ENCODE measurements around the gene C9orf40. TPM values are rescaled to one million over a fixed set of nuclear protein-coding genes. Genes with fewer than 3 reads are reported as not detected.

The C9orf40 gene
- total RNA-seq, 1 experiment from 2014 or later, result 10.3 TPM

DNA sequence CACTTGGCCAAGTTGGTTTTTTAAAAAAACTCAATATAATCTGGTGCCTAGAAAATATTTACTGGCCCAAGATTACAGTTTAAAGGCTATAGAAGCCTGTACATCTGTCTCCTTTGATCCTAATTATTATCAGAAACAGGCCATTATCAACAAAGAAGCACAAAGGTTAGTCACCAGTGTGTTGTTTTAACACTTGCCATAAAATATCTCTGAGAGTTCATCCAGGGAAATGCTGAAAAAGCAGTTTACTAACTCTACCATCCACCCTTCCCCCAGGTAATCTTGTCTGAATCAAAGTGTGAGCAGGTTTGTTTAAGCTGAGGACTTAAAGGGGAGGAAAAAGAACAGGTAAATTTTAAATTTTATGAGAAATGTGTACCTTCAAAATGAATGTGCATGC lies 51.7 kb downstream of the C9orf40 start:
- H2BK12ac ChIP-seq (ENCODE audit: insufficient read length, low read depth, low read length), result no peak overlapping the region
- Mint-ChIP-seq H3K9me3 (no peaks in the 10 kb centered on the region), H3K4me1 (no peaks in the 10 kb centered on the region), H3K4me3 (no peak overlapping the region), H3K27me3 (ENCODE audit: low read depth) (no peaks in the 10 kb centered on the region), H3K36me3 (ENCODE audit: insufficient read depth in 1 of 3, low read depth in 3 of 3) (no peaks in the 10 kb centered on the region), H3K27ac (no peak overlapping the region)
- H4K91ac ChIP-seq (ENCODE audit: insufficient read length, low read depth, low read length), result no peak overlapping the region
- H4K5ac ChIP-seq (ENCODE audit: insufficient read length, low read depth, low read length), result no peak overlapping the region
- no peak overlapping the region for H2AFZ ChIP-seq (ENCODE audit: low read length)
- H4K20me1 ChIP-seq (ENCODE audit: control insufficient read depth, insufficient read depth, insufficient read length), result no peaks in the 10 kb centered on the region
- DNase-seq, result no peak
- no peak overlapping the region for H3K56ac ChIP-seq (ENCODE audit: insufficient read length, low read depth, low read length)
- H3K27ac ChIP-seq (ENCODE audit: insufficient read length, low read depth, low read length), result no peak overlapping the region
- H3K23ac ChIP-seq (ENCODE audit: insufficient read length, low read depth, low read length), result no peak overlapping the region
- no peaks in the 10 kb centered on the region for H3K4me1 ChIP-seq (ENCODE audit: insufficient read depth, low read length)
- TF ChIP-seq, protein P1, sequence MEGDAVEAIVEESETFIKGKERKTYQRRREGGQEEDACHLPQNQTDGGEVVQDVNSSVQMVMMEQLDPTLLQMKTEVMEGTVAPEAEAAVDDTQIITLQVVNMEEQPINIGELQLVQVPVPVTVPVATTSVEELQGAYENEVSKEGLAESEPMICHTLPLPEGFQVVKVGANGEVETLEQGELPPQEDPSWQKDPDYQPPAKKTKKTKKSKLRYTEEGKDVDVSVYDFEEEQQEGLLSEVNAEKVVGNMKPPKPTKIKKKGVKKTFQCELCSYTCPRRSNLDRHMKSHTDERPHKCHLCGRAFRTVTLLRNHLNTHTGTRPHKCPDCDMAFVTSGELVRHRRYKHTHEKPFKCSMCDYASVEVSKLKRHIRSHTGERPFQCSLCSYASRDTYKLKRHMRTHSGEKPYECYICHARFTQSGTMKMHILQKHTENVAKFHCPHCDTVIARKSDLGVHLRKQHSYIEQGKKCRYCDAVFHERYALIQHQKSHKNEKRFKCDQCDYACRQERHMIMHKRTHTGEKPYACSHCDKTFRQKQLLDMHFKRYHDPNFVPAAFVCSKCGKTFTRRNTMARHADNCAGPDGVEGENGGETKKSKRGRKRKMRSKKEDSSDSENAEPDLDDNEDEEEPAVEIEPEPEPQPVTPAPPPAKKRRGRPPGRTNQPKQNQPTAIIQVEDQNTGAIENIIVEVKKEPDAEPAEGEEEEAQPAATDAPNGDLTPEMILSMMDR (conservative IDR thresholded peaks at IDR 0.05), result no peak
- no peak overlapping the region for H2BK20ac ChIP-seq (ENCODE audit: low read depth, low read length, poor library complexity, severe bottlenecking)
- no peak overlapping the region for H2AK5ac ChIP-seq (ENCODE audit: insufficient read length, low read length)
- H3K18ac ChIP-seq (ENCODE audit: insufficient read length, low read depth, low read length), result no peak overlapping the region
- H3K14ac ChIP-seq (ENCODE audit: insufficient read depth, low read length), result no peak overlapping the region
- no peak overlapping the region for H2BK5ac ChIP-seq (ENCODE audit: insufficient read length, low read length)
- no peaks in the 10 kb centered on the region for H3K79me2 ChIP-seq (ENCODE audit: insufficient read depth, low read length)
- no peak overlapping the region for H3K4ac ChIP-seq (ENCODE audit: low read depth, low read length)
- no peaks in the 10 kb centered on the region for H3K9me3 ChIP-seq (ENCODE audit: control insufficient read depth, low read depth, low read length)
- H3K9ac ChIP-seq (ENCODE audit: extremely low read depth, insufficient read length, low read length), result no peak overlapping the region
- H4K8ac ChIP-seq (replicated peaks; ENCODE audit: insufficient read length, low read depth, low read length), result no peak overlapping the region
- H3K79me1 ChIP-seq (ENCODE audit: insufficient read depth, low read depth, low read length, poor library complexity, severe bottlenecking), result no peaks in the 10 kb centered on the region
- H2BK120ac ChIP-seq (ENCODE audit: low read depth, low read length, poor library complexity, severe bottlenecking), result no peak overlapping the region
- H3T11ph ChIP-seq (ENCODE audit: low read length), result no peak overlapping the region
- no peak overlapping the region for H2BK15ac ChIP-seq (ENCODE audit: low read depth, low read length)
- H3K27me3 ChIP-seq (ENCODE audit: insufficient read depth, low read length), result no peaks in the 10 kb centered on the region
- H3K4me2 ChIP-seq (ENCODE audit: insufficient read depth, insufficient read length, low read length), result no peak overlapping the region
- H3K23me2 ChIP-seq (ENCODE audit: insufficient read length, low read depth, low read length, poor library complexity, severe bottlenecking), result no peaks in the 10 kb centered on the region

Other genes starting within 250 kb of the C9orf40 start
- gene TRPM6, start 65.0 kb downstream of the C9orf40 start, total RNA-seq (2021), result 0.57 and 0.86 TPM in 2 replicates
- gene CARNMT1, start 75.4 kb upstream of the C9orf40 start, total RNA-seq (2021), result 34.9 and 38.2 TPM in 2 replicates
- gene NMRK1, start 135.2 kb upstream of the C9orf40 start, total RNA-seq (2021), result 2.7 and 3.0 TPM in 2 replicates
- gene OSTF1, start 135.6 kb upstream of the C9orf40 start, total RNA-seq (2021), result 16.1 and 16.4 TPM in 2 replicates

Measured in H9 (cell line).